SKM-1 (cell line): Measurements from ENCODE around the gene VAMP8.
A peak's percentile ranks its signal among the peaks of the same experiment; 100 is the strongest.
"Not testable (repeated sequence)": the region's sequence is repeated elsewhere in the genome, so short reads cannot be mapped to it uniquely, and the experiment has no call there.

Experiments used
- DNase-seq: peaks from one replicate; lab custom pipeline; 2025; ENCODE audit not compliant: unreplicated experiment; lab: John Stamatoyannopoulos, UW

VAMP8 gene

GRCh38 chr2:85597241-85597640 lies 19.9 kb downstream of the VAMP8 start:
- DNase-seq, result no peak

DNA sequence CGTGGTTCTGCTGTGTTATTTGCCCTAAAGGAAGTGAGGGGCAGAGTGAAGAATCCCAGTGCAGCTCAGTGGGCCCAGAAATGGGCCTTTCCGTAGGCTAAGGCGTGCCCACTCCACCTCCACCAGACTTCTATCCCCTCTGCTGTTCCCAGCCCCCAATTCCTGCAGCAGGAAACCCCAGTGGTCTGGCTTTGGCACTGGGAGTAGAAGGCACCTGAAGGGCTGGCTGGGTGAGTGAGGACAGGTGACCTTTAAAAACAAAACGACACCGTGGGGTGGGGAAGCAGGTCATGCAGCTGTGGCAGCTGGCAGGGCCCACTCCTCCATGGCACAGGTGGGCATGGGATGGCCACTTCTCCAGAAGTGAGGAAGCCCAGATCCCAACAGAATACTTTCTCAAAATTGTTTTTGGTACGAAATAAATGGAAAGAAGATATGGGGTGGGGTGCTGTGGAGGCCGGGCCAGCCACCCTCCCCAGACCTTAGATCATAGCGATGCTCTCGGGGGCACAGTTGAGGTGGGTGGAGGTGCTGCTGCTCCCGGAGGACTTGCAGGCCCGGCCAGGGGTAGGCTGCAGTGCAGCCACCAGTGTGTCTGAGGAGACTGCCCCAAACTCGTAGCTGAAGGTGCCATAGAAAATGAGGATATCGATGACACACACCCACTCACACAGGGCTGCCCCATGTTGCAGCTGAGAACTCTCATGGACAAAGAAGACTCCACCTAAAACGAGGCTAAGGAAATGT lies 21.4 kb downstream of the VAMP8 start:
- no peak for DNase-seq

DNA sequence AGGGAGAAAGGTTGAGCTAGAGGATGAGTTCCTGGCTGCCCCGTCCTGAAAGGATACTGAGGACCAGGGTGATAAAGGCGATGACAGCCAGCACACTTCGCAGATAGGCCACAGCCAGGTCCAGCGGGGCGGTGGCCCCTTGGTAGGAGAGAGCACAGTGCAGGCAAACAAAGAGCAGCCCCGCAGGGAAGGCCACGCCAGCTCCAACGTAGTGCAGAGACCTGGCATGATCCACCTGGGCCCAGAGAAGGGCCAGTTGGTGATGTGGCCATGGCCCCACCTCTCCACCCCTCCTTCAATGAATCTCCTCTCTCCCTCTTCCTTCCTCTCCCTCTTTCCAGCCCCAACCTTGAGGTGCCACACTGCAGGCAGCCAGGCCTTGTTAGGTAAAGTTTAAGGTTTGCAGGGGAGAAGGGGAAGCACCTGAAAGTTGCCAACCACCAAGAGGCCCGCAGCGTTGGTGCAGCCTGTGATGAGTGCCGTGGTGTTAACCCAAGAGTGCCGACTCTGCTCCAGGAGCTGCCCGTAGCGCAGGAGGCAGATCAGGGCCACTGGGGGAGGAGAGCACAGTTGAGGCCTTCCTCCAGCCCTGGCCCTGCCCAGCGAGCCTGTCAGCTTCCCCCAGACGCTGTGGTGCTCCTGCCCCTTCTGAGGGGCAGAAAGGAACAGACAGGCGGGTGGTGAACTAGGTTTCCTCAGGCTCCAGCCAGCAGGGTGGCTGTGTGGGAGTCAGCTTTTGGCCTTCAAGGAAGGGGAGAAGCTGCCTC lies 22.3 kb downstream of the VAMP8 start:
- no peak for DNase-seq

- DNase-seq, result no peak
These were observed 22.8 kb downstream of the VAMP8 start for GRCh38 chr2:85600235-85600575.

DNA sequence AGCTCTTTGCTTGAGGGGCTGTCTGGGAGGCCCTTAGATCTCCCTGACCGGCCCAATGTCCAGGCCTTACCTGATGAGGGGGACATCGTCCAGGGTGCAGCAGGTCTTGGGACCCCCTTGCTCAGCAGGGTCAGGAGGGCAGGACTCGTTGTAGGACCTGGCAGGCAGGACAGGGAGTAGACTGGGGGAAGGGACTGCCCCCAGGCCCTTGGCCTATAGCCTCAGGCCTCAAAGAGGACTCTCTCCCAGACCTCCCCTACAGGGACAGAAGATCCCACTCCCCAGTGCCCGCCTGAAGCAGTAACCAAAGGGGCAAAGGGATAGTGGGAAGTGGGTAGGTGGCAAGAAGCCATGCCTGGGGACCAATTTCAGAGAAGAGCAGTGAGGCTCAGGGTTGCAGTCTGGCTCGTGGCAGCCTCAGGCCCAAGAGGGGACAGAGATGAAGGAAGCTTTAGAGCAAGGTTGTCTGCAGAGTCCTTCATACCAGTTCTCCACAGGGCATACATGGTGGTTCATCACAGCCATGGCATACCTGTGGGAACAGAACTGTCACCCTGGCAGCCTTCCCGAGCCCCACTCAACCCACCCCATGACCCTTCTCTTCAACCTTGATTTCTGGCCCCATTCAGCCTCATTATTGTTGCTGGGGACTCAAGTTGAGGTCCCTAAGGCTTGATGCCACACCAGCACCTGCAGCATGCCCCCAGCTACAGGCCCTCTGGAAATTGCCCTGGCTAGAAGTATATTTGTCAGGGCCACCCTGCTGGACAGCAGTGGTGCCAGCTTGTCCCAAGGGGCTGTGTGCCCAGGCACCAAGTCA lies 23.8 kb downstream of the VAMP8 start:
- no peak for DNase-seq

GRCh38 chr2:85601771-85602475 lies 24.5 kb downstream of the VAMP8 start:
- DNase-seq, result no peak

- DNase-seq, result peak; percentile 91
These were observed 25.3 kb downstream of the VAMP8 start, which contains the start of gene TMEM150A for GRCh38 chr2:85602476-85603234. TSS of gene TMEM150A (minus strand) at chr2:85602698. CDS start at chr2:85601948, 750 bp downstream.

DNA sequence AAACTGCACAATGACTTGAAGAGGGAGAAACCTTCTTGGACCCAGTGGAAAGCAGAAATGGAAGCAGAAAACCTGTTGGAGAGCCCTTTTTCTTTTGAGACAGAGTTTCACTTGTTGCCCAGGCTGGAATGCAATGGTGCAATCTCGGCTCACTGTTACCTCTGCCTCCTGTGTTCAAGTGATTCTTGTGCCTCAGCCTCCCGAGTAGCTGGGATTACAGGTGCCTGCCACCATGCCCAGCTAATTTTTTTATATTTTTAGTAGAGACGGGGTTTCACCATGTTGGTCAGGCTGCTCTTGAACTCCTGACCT lies 26.7 kb downstream of the VAMP8 start:
- DNase-seq, result not testable (repeated sequence)

- DNase-seq, result no peak
These were observed 27.4 kb downstream of the VAMP8 start for GRCh38 chr2:85604568-85605339.

GRCh38 chr2:85605406-85606115 lies 28.2 kb downstream of the VAMP8 start:
- no peak for DNase-seq

GRCh38 chr2:85606116-85606455 lies 28.7 kb downstream of the VAMP8 start:
- no peak for DNase-seq

DNA sequence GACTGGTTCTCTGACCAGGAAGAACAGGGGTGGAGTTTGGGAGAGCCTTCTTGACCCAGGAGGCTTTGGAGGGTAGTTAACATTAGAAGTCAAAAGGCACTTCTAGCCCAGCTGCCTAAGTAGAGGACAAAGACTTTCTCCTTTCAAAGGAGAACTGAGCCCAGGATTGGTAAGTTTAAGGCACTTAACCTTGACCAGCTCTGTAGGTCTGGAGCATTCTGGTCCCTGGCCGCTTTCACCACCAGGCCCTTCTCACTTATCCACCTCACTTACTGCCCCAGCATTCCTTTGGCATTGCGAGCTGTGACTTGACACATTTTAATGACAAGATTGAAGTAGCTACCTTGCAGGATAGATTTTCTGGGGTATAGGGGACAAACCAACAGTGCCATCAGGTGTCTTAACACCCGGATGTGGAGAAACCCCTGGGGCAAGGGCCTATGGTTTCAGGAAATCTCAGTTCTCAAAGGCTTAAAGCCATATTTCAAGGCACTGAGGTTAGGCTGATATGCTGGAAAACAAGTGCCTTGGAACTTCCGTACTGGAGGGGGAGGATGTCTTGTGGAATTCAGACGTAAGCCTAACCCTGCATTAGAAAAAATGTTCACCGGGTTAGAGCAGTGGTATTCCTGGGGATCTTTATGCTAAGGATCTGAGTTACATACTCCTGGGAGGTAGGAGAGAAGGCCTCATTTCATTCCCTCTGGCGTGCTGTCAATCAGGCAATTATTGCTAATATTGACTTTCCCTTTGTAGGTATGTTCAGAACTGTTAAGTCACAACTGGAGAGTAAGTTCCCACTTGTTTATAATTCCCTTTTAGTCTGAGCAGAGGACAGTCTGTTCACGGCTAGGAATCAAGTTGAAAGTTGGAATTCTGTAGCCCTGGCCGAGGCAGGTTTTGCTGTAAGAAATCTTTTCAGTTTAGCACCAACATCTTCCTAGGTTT lies 30.2 kb downstream of the VAMP8 start:
- DNase-seq, result no peak

DNA sequence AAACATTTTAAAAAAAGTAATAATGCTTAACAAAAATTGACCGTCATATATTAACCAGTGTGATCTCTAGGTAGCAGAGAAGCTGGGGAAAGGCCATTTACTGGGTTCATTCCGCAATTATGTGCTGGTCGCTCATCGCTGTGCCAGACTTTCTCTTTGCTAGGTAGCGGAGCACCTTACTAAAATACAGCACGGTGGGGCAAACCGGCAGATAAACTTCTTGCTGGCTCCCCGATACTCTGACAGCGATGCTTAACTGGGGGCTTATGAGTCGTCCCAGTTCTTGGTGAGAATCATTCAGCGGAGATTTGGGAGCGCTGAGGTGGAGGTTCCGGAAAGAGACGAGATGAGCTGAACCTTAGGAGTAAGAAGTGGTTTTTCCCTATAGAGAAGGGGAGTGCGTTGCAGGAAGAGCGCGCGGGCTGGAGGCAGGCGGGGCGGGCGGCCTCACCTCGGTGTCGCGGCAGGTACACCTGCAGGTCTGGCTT lies 33.9 kb downstream of the VAMP8 start:
- no peak for DNase-seq

DNA sequence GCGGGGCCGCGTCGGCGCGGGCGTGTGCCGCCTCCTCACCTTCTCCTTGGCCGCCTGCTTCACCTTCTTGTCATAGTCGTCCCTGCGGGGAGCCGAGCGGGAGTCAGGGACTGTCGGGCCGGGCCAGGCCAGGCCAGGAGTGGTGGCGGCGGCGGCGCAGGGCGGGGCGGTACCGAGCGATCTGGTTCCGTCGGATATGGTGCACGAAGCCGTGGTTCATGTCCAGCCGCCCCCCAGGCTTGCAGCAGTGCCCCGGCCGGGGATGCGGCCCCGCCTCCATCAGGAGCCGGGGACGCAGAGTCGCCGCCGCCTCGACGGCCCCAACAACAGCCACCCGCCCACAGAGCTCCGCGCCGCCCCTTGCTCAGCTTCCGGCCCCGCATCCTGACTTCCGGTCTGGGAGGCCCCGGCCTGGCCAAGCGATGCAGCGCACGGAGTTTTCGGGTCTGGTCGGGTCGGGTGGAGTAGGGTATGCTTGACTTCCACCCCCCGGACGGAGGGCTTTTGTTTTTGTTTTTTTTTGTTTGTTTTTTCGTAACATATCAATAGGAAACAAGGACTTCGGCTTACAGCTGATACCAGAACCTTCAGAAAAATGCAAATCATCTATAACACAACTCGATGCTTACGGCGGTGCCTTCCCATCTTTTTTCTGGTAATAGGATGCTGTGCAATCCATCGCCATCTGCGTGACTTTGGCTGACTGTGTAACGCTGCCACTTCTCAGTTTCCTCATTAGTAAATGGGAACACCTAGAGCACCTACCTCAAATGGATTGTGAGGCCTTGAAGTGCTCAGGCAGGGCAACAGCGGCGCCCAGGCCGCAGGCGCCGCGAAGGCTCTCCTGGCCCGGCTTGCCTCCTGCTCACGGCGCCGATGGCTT lies 34.6 kb downstream of the VAMP8 start, which contains the start of gene C2orf68:
C2orf68 (minus strand) TSS at position 362 of the 883 bp plus-strand sequence; CDS start at position 280, 82 bp downstream.
- DNase-seq, result peak; percentile 96

GRCh38 chr2:85613717-85614515 lies 36.5 kb downstream of the VAMP8 start:
- no peak for DNase-seq

DNA sequence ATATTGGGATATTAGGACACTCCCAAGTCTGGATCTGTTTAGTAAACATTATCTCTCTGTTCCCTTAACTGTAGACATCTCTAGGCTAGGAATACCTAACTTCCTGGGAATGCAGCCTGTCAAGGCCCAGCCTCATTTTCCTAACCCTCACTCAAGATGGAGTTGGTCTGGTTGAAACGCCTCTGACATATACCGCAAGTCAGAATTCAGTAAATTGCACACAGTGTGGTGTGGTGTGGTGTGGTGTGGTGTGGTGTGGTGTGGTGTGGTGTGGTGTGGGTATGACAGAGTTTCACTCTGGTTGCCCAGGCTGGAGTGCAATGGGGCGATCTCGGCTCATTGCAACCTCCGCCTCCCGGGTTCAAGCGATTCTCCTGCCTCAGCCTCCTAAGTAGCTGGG lies 37.4 kb downstream of the VAMP8 start:
- not testable (repeated sequence) for DNase-seq
